Right kidney (tissue), 1 donor: Measurements from ENCODE around the gene DNAI1.

Source experiments
- DNase-seq: peaks from one replicate; pipeline ENCODE4 v3.0.0-alpha.2; 2016

The DNAI1 gene

DNA sequence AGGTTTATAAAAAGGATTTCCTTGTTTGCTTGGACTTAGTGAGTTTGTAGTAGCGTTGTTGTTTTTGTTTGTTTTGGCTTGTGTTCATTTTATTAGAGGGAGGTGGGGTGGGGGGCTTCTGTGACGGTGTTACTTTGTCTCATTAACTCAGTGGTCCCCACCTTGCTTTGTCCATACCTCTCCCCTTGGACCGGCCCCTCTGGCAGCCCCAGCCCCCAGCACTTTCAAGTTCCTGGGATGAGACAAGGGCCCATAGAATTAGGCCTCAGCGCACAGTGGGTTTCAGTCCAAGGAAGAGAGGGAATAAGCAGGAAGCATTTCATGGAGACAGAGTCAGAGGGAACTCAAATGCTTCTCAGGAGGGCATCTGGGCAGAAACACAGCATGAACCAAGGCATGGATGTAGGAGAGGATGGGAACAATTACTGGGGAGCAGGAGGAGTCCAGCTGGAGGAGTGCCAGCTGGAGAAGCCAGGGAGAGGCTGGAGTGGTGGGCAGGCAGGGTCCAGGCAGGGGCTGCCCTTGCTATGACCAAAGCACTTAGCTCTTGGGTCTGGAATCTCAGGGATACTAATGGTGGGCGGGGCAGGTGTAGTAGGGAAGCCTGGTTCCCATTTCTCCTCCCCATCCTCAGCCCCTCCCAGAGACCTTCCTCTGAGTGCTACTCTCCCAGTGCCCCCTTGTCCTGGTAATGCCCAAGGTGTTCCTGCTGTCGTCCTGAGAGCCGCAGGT, 87.7 kb downstream of the DNAI1 start:
- no peak for DNase-seq

DNA sequence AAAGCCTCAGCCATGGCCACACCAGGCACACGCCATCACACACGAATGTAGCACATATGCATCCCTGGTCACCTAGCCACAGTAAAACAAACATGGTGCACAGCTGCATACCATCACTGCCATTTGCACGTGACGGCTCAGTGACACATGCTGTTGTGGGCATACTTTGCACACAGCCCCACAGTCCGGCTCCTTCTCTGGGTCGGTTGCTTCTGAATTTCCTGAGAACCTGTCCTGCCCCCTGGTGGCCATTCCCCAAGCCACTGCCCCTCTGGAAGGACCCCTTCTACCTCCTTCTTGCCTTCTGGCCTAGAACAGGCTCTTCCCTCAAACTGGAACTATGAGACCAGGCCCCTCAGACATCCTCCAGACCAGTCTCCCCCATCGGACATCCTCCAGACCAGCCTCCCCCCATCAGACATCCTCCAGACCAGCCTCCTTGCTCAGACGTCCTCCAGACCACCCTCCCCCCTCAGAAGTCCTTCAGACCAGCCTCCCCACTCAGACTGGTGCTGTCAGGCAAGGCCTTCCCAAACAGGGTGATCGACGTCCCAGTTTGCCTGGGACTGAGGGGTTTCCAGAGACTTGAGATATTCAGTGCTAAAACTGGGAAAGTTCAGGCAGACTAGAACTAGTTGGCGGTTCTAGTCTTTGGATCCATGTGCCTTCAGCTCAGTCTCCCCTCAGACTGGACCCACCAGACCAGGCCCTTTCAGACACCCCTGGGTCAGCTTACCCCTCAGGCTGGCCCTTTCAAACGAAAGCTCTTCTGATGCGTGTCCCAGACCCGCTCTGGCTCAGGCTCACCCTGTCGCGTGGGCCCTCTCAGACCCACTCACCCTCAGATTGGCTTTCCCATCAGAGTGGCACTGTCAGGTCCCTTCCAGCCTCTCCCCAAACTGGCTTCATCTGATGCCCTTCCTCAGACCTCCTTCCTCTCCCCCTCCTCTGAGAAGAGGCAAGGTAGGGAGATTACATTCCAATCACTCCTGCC, 88.5 kb downstream of the DNAI1 start:
- peak; percentile 35 for DNase-seq

GRCh38 chr9:34547960-34548611, 89.5 kb downstream of the DNAI1 start:
- DNase-seq: peak; percentile 75

DNA sequence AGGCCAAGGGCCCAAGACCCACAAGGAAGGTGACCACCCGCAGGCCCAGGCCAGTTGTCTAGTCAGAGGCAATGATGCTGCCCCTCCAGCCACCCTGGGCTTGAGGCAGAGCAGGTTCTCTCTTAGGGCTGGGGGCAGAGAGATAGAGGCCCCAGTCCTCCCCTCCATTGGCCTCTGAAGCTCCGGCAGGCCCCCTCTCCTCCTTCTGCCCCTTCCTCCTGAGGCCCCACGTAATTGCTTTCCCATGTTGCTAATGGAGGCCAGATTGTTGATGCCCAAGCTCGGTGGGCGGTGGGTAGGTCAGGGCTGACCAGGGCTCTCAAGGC, 90.8 kb downstream of the DNAI1 start:
- DNase-seq: no peak

DNA sequence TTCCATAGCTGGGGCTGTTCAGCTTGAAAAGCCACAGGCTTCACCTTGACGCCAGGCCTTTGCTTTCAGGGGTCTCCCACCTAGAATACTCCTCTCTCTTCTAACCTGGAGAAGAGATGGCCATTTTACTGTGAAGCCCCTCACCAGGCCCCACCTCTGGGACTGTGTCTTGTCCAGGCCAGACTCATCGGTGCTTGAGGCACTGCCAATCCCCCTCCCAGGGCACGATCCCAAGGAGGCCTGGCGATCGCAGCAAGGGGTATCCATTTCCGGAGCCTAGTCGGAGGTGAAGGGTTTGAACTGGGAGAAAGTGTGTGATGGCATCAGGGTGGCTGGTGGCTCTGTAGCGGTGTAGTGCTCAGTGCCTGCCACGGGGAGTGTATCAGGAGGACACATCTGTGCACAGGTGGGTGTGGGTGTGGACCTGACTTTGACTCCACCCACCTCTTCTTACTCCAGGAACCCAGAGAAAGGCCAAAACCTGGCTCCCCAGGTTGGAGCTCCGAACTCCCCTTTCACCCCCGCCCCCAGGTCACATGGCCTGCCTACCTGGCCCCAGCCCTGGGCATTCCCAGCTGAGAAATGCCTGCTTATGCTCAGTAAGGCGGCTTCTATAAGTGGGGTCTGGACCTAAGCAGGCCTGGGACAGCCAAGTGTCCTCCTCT, 91.5 kb downstream of the DNAI1 start:
- no peak for DNase-seq

- no peak for DNase-seq
Measured at GRCh38 chr9:34550681-34551270, 92.2 kb downstream of the DNAI1 start.

DNA sequence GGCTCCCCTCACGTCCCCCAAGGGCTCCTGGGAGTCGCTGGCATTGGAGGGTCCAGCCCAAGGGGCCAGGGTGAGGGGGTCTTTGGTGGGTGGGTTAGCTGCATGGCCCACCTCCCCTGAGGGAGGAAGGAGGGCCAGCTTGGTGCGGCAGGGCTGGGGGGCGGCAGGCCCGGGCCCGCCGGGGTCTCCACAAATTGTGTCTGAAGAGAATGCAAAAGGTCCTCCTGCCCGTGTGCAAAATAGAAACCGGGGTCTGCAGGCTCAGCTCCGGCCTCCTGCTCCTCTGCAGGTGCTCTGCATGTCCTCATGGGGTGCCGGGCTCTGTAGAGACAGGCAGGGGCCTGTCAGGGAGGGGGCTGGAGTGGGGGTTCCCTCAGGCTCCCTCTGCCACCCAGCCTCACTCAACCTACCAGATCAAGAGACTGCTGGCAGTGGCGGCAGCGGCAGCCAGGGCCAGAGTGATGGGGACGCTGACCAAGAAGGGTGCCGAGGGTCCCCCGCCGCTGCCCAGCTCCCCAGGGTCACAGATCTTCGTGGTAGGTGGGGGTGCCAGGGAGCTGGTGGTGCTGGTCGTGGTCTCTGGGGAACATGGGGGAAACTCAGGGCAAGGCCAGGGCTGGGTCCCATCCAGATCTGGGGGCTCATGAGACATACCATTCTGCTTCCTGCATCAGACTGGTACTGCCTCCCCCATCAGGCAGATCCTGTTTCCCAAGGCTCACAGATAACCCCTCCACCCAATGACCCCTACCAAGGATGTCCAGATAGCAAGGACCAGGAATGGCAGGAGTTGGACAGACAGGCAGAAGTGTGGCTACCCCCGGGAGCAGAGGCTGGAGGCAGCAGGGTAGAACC, 93.4 kb downstream of the DNAI1 start:
- no peak for DNase-seq

GRCh38 chr9:34552606-34552981, 94.0 kb downstream of the DNAI1 start:
- peak; percentile 33 for DNase-seq

DNA sequence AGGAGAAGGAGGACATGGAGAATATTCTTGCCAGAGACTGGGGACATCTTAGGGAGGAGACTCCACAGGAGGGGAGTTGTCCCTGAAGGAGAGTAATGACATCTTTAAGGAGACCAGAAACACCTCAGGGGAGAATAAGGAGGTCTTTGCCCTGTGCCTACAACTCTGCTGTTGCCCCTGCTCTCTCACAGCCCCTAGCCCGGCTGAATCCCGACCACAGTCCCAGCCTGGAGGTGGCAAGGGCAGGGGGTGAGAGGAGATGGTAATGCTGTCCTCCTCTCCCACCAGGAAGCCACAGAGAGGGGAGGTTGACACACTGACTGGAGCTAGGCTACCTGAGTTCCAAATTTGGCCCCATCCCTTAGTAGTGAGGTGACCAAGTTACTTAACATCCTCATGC, 94.4 kb downstream of the DNAI1 start:
- DNase-seq: no peak

- no peak for DNase-seq
Measured at GRCh38 chr9:34553511-34554021, 95.0 kb downstream of the DNAI1 start.

- peak; percentile 56 for DNase-seq
Measured at GRCh38 chr9:34554211-34555001, 95.8 kb downstream of the DNAI1 start.

GRCh38 chr9:34555002-34555348, 96.4 kb downstream of the DNAI1 start:
- no peak for DNase-seq

DNA sequence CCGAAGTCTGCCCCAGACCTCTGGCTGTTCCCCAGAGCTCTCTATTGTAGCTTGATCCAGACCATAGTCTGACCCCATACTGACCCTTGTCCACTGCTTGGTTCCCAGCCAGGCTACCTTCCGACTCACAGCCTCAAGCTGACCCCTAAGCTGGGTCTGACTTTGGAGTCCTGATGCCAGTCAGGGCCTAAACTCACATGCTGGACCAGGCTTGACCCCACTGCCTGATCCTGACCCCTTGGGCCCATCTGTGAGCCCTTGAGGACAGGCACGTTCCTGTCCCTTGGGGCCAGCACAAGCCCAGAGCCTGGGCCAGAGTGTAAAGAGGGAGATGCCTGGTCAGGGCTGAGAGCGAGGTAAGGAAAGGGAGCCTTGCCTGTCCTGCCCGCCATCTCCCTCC, 96.9 kb downstream of the DNAI1 start:
- no peak for DNase-seq

DNA sequence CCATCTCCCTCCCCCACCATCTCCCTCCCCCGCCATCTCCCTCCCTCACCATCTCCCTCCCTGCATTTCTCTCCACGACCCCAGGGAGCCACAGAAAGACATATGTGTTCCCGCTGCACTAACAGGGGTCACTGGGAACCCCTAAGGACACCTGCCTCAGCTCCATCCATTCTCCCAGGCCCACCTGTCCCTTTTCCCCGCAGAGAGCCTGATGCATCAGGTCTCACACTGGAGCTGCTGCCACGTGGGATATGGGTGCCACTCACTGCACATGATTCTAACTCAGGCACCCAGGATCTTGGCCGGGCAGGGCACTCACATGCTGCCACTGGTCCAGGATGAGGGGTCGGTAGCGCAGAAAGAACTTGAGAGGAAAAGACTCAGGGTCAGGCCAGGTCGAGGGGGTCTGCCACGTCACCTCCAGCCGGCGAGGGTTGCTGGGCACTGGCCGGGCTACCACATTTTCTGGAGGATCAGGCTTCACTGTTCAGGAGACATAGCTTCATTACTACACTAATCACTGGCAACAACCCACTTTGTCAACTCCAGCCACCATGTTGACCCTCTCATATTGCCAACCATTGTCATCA, 97.4 kb downstream of the DNAI1 start:
- DNase-seq: no peak

DNA sequence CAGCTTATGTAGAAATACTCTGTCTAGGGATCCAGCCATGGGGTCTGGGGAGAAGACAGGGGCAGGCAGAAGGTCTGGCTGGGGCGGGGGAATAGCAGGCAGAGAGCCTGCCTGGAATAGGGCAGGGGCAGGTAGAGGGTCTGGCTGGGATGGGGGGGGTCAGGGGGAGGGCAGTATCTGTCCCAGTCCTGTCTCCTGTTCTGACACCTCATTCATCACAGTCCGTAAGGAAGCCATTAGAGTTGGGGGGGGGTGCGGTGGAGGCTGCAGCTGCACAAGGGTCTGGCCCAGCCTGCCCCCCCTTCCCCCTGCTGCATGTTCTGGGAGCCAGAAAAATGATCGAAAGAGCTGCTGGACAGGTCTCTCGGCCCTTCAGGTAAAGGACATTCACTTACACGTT, 98.3 kb downstream of the DNAI1 start:
- DNase-seq: no peak

- no peak for DNase-seq
Measured at GRCh38 chr9:34557426-34558321, 99.1 kb downstream of the DNAI1 start.

DNA sequence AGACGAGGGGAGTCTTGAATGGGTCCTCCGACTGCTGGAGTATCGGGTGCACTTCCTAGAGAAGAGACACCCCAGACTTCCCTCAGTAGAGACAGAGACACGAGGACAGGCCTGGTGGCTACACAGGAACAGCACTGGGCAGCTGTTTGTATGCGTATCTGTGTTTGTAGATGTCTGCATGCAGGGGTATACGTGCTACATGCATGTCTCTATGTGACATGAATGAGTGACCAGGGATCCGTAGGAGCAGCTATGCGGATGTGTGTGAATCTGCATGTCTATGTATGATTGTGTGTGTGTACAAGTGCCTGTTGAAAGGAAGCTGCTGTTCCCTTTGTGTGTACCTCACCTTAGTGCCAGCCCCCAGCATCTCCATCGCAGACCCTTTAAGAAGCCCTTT, 99.8 kb downstream of the DNAI1 start:
- DNase-seq: no peak

GRCh38 chr9:34558919-34559623, 100.5 kb downstream of the DNAI1 start:
- DNase-seq: peak; percentile 77
